HG02973 (cell line): Measurements from ENCODE around the gene MRPS35.

Experiments
- ATAC-seq: cut with Tn5 transposase; IDR thresholded peaks from one replicate; pipeline ENCODE4 v1.9.1; 2021; ENCODE audit warnings: moderate library complexity; ENCODE audit not compliant: unreplicated experiment

The MRPS35 gene

GRCh38 chr12:27771481-27772327 lies 61.1 kb downstream of the MRPS35 start:
- no peak for ATAC-seq

GRCh38 chr12:27772328-27773049 lies 61.9 kb downstream of the MRPS35 start:
- ATAC-seq = no peak

- no peak for ATAC-seq
These were observed 66.5 kb downstream of the MRPS35 start for GRCh38 chr12:27777141-27777540.

GRCh38 chr12:27778206-27778605 lies 67.6 kb downstream of the MRPS35 start:
- ATAC-seq = no peak

- ATAC-seq = peak; percentile 47
These were observed 68.8 kb downstream of the MRPS35 start for GRCh38 chr12:27779416-27779919.

- peak; percentile 73 for ATAC-seq
These were observed 69.4 kb downstream of the MRPS35 start, which contains the start of the genes KLHL42 and MANSC4 for GRCh38 chr12:27779920-27780611. KLHL42 (plus strand) TSS chr12:27780233; CDS start chr12:27780331, 98 bp downstream. MANSC4 (minus strand) TSS chr12:27780236; CDS start chr12:27771276, 8,960 bp downstream.

GRCh38 chr12:27780612-27781408 lies 70.2 kb downstream of the MRPS35 start:
- ATAC-seq = peak; percentile 30

- ATAC-seq = no peak
These were observed 71.0 kb downstream of the MRPS35 start for GRCh38 chr12:27781680-27782079.

GRCh38 chr12:27782481-27782880 lies 71.8 kb downstream of the MRPS35 start:
- ATAC-seq = no peak

GRCh38 chr12:27785882-27786570 lies 75.4 kb downstream of the MRPS35 start:
- ATAC-seq = no peak

GRCh38 chr12:27787559-27787958 lies 76.9 kb downstream of the MRPS35 start:
- ATAC-seq = no peak

GRCh38 chr12:27790179-27790578 lies 79.5 kb downstream of the MRPS35 start:
- no peak for ATAC-seq

- no peak for ATAC-seq
These were observed 84.4 kb downstream of the MRPS35 start for GRCh38 chr12:27794818-27795584.

GRCh38 chr12:27796128-27796527 lies 85.5 kb downstream of the MRPS35 start:
- ATAC-seq = no peak

- ATAC-seq = no peak
These were observed 86.8 kb downstream of the MRPS35 start for GRCh38 chr12:27797301-27798025.

GRCh38 chr12:27800819-27801218 lies 90.2 kb downstream of the MRPS35 start:
- no peak for ATAC-seq

- no peak for ATAC-seq
These were observed 91.0 kb downstream of the MRPS35 start for GRCh38 chr12:27801630-27802029.

- ATAC-seq = no peak
These were observed 91.9 kb downstream of the MRPS35 start for GRCh38 chr12:27802511-27802910.
